ENCODE data around the gene PCBP3. TPM values are rescaled to one million over a fixed set of nuclear protein-coding genes. Genes with fewer than 3 reads are reported as not detected.

PCBP3 gene
- total RNA-seq, 1 donor: 1.1 TPM

DNA sequence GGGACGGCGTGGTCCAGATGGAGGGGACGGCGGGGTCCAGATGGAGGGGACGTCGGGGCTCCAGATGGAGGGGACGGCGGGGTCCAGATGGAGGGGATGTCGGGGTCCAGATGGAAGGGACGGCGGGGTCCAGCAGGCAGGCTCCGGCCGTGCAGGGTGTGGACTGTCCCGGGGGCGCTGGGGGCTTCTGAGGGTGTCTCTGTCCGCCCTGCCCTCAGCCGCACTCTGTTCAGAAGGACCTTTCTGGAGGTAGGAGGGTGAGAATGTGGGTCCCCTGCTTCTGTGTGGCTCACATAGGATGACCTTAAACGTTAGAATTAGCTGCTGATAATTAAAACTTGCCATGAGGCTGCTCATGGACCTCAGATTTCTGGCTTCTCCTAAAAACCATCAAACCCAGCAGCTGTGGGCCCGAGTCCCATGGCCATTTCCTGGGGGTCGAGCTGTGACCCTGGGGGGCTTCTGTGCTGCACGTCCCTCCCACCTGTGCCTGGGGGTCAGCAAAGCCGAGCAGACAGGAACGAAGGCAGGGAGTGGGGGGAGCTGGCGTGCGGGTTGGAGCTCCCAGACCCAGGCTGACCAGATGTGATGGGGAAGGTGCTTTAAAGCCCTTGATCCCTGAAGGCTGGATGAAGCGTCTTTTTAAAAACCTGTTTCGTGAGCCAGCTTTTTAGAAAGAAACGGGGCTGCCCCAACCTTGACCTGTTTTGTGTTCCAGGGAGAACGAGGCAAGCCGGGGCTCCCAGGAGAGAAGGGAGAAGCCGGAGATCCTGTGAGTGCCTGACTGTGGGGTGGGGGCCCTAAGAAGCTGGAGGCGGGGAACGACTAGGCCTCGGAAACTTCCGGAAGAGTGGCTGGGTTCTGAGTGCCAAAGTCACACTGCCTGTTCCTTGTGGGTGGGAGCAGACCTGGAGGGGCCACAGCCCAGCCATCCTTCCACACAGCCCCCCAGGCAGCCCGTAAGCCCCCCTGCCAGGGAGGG, 345.1 kb downstream of the PCBP3 start:
- Histone ChIP-seq H3K4me1 (ENCODE audit: insufficient read depth, low read length) (peaks cover 14% of the 10 kb centered on the region), H3K27me3 (ENCODE audit: insufficient read depth, low read length) (no peaks in the 10 kb centered on the region), H3K79me2 (ENCODE audit: insufficient read depth, low read length) (peaks cover 91% of the 10 kb centered on the region), H3K36me3 (ENCODE audit: insufficient read depth, low read length) (peaks cover 86% of the 10 kb centered on the region), H3K27ac (ENCODE audit: low read depth, low read length) (peak overlapping the region; percentile 33), H3K9me3 (ENCODE audit: low read depth, low read length) (no peaks in the 10 kb centered on the region), H3K4me3 (ENCODE audit: insufficient read depth, low read length) (no peak overlapping the region), H4K20me1 (ENCODE audit: insufficient read depth, low read length) (peaks cover 22% of the 10 kb centered on the region), H3K4me2 (ENCODE audit: insufficient read depth, low read length) (no peak overlapping the region), H2AFZ (ENCODE audit: low read length) (no peak overlapping the region)
- TF ChIP-seq, protein P1, sequence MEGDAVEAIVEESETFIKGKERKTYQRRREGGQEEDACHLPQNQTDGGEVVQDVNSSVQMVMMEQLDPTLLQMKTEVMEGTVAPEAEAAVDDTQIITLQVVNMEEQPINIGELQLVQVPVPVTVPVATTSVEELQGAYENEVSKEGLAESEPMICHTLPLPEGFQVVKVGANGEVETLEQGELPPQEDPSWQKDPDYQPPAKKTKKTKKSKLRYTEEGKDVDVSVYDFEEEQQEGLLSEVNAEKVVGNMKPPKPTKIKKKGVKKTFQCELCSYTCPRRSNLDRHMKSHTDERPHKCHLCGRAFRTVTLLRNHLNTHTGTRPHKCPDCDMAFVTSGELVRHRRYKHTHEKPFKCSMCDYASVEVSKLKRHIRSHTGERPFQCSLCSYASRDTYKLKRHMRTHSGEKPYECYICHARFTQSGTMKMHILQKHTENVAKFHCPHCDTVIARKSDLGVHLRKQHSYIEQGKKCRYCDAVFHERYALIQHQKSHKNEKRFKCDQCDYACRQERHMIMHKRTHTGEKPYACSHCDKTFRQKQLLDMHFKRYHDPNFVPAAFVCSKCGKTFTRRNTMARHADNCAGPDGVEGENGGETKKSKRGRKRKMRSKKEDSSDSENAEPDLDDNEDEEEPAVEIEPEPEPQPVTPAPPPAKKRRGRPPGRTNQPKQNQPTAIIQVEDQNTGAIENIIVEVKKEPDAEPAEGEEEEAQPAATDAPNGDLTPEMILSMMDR (IDR thresholded peaks at IDR 0.05; ENCODE audit: extremely low read depth, low read depth, low read length): no peak
- peak; percentile 91 for DNase-seq (ENCODE audit: insufficient read length, low spot score, missing footprints)

DNA sequence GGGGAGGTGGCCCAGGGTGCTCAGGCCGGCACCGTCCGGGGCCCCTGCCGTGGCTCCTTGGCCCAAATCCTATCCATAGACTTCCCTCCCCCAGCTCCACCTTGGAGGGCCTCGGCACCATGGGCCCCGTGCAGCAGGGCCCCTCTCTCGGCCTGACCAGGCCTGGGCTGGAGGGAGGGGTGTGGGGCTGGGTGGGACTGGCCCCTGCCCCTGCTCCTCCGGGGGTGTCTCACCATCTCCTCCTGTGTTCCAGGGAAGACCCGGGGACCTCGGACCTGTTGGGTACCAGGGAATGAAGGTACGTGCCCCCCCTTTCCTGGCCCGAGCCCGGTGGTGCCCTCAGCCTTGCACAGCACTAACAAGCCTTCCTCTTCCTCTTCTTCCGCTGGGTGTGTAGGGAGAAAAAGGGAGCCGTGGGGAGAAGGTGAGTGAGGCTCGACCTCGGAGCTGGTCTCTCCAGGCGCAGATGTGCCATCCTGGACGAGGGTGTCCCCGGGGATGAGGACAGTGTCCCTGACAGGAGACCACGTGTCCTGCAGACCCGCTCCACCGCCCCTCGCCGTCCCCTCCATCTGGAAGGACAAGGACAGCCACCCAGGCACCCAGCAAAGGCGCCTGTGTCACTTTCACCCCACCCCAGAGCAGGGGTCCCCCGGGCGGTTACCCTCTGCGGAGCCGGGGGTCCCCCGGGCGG, 346.0 kb downstream of the PCBP3 start:
- Histone ChIP-seq H3K27me3 (ENCODE audit: insufficient read depth, low read length) (no peaks in the 10 kb centered on the region), H3K27ac (ENCODE audit: low read depth, low read length) (no peak overlapping the region), H3K79me2 (ENCODE audit: insufficient read depth, low read length) (peaks cover 91% of the 10 kb centered on the region), H3K9me3 (ENCODE audit: low read depth, low read length) (no peaks in the 10 kb centered on the region), H2AFZ (ENCODE audit: low read length) (no peak overlapping the region), H3K4me3 (ENCODE audit: insufficient read depth, low read length) (no peak overlapping the region), H3K4me2 (ENCODE audit: insufficient read depth, low read length) (no peak overlapping the region), H3K36me3 (ENCODE audit: insufficient read depth, low read length) (peaks cover 89% of the 10 kb centered on the region), H4K20me1 (ENCODE audit: insufficient read depth, low read length) (peaks cover 15% of the 10 kb centered on the region), H3K4me1 (ENCODE audit: insufficient read depth, low read length) (peaks cover 8% of the 10 kb centered on the region)
- peak; percentile 89 for DNase-seq (ENCODE audit: insufficient read length, low spot score, missing footprints)
- TF ChIP-seq, protein P1 (IDR thresholded peaks at IDR 0.05; ENCODE audit: extremely low read depth, low read depth, low read length): no peak

DNA sequence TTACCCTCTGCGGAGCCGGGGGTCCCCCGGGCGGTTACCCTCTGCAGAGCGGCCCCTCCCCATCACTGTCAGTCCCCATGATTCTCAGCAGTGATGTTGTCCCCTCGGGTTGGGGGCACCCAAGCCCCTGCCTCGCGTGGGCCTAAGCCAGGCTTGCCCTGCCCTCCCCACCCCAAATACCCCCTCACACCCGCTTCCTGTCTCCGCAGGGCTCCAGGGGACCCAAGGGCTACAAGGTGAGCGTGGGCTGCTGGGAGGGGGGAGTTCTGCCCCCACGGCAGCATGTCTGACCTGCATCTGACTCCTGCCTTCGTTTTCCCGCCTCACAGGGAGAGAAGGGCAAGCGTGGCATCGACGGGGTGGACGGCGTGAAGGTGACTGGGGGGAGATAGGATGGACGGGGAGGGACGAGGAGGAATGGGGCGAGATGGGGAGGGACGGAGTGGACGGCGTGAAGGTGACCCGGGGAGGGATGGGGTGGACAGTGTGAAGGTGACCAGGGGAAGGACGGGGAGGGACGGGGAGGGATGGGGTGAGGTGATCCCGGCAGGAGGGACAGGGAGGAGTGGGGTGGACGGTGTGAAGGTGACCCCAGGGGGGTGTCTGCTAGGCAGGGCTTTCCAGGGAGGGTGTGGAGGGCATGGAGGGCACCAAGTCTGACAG, 346.7 kb downstream of the PCBP3 start:
- peaks cover 3% of the 10 kb centered on the region for H3K4me1 ChIP-seq (ENCODE audit: insufficient read depth, low read length)
- H3K4me3 ChIP-seq (ENCODE audit: insufficient read depth, low read length): no peak overlapping the region
- H3K9me3 ChIP-seq (ENCODE audit: low read depth, low read length): no peaks in the 10 kb centered on the region
- H2AFZ ChIP-seq (ENCODE audit: low read length): no peak overlapping the region
- TF ChIP-seq, protein P1 (IDR thresholded peaks at IDR 0.05; ENCODE audit: extremely low read depth, low read depth, low read length): no peak
- peaks cover 91% of the 10 kb centered on the region for H3K79me2 ChIP-seq (ENCODE audit: insufficient read depth, low read length)
- DNase-seq (ENCODE audit: insufficient read length, low spot score, missing footprints): peak; percentile 90
- H3K36me3 ChIP-seq (ENCODE audit: insufficient read depth, low read length): peaks cover 89% of the 10 kb centered on the region
- no peaks in the 10 kb centered on the region for H3K27me3 ChIP-seq (ENCODE audit: insufficient read depth, low read length)
- no peak overlapping the region for H3K4me2 ChIP-seq (ENCODE audit: insufficient read depth, low read length)
- H4K20me1 ChIP-seq (ENCODE audit: insufficient read depth, low read length): peaks cover 19% of the 10 kb centered on the region
- no peak overlapping the region for H3K27ac ChIP-seq (ENCODE audit: low read depth, low read length)
